SK-N-SH treated with all-trans-retinoic acid at 6 μM for 48 hours (cell line): ENCODE data around the gene MRFAP1L1.

Experiments used
- ATAC-seq: fragments of 200-7000 bp; cut with Tn5 transposase; 3 replicates; pipeline ENCODE4 v1.9.1; 2020; ENCODE audit warnings: mild to moderate bottlenecking, moderate library complexity
- ARNTL ChIP-seq: fragments of 450-650 bp; formaldehyde crosslinking; IDR thresholded peaks from 2 replicates; pipeline ENCODE4 v1.5.0; 2020; ENCODE audit warnings: low read depth, mild to moderate bottlenecking, moderate library complexity, borderline replicate concordance
- BACH2 ChIP-seq: fragments of 250-450 bp; sonication (Bioruptor Pico); IDR thresholded peaks from 2 replicates; pipeline ENCODE4 v1.9.0; 2021; ENCODE audit warnings: mild to moderate bottlenecking, borderline replicate concordance
- CSDC2 ChIP-seq: fragments of 250-450 bp; sonication (Bioruptor Pico); IDR thresholded peaks from 2 replicates; pipeline ENCODE4 v1.5.0; 2020; ENCODE audit warnings: mild to moderate bottlenecking, moderate library complexity
- CSRNP3 ChIP-seq: fragments of 250-450 bp; sonication (Bioruptor Pico); IDR thresholded peaks from 2 replicates; pipeline ENCODE4 v1.5.1; 2021; ENCODE audit warnings: mild to moderate bottlenecking, moderate library complexity
- ISL1 ChIP-seq: fragments of 250-450 bp; sonication (Bioruptor Pico); IDR thresholded peaks from 2 replicates; pipeline ENCODE4 v2.1.2; 2022; ENCODE audit warnings: mild to moderate bottlenecking, moderate library complexity
- OSR1 ChIP-seq: fragments of 250-450 bp; sonication (Bioruptor Pico); IDR thresholded peaks from 2 replicates; pipeline ENCODE4 v1.8.0; 2022; ENCODE audit warnings: moderate library complexity, mild to moderate bottlenecking, inconsistent platforms
- PATZ1 ChIP-seq: fragments of 250-450 bp; sonication (Bioruptor Pico); IDR thresholded peaks from 2 replicates; pipeline ENCODE4 v1.8.0; 2020; ENCODE audit warnings: mild to moderate bottlenecking, moderate library complexity, borderline replicate concordance
- POU6F1 ChIP-seq: fragments of 250-450 bp; sonication (Bioruptor Pico); IDR thresholded peaks from 2 replicates; pipeline ENCODE4 v1.8.0; 2021; ENCODE audit warnings: low read depth, mild to moderate bottlenecking, moderate library complexity, borderline replicate concordance
- PPARA ChIP-seq: fragments of 250-450 bp; sonication (Bioruptor Pico); IDR thresholded peaks from 2 replicates; pipeline ENCODE4 v1.5.0; 2020; ENCODE audit warnings: mild to moderate bottlenecking, borderline replicate concordance
- RARB ChIP-seq: fragments of 250-450 bp; sonication (Bioruptor Pico); IDR thresholded peaks from 2 replicates; pipeline ENCODE4 v1.8.0; 2021; ENCODE audit warnings: mild to moderate bottlenecking, moderate library complexity
- SNAI2 ChIP-seq: fragments of 250-450 bp; sonication (Bioruptor Pico); IDR thresholded peaks from 2 replicates; pipeline ENCODE4 v1.5.0; 2020; ENCODE audit warnings: mild to moderate bottlenecking, moderate library complexity
- TCF4 ChIP-seq: fragments of 250-450 bp; sonication (Bioruptor Pico); IDR thresholded peaks from 2 replicates; pipeline ENCODE4 v1.8.0; 2021; ENCODE audit warnings: mild to moderate bottlenecking, moderate library complexity, borderline replicate concordance
- TSHZ2 ChIP-seq: fragments of 250-450 bp; sonication (Bioruptor Pico); IDR thresholded peaks from 2 replicates; pipeline ENCODE4 v1.5.0; 2020; ENCODE audit warnings: mild to moderate bottlenecking, moderate library complexity
- ZC3H10 ChIP-seq: fragments of 250-450 bp; sonication (Bioruptor Pico); IDR thresholded peaks from 2 replicates; pipeline ENCODE4 v1.5.1; 2021; ENCODE audit warnings: mild to moderate bottlenecking, moderate library complexity
- ZFP3 ChIP-seq: fragments of 250-450 bp; sonication (Bioruptor Pico); IDR thresholded peaks from 2 replicates; pipeline ENCODE4 v1.5.0; 2020; ENCODE audit warnings: mild to moderate bottlenecking, moderate library complexity
- ZFP30 ChIP-seq: fragments of 450-650 bp; formaldehyde crosslinking; IDR thresholded peaks from 2 replicates; pipeline ENCODE4 v1.5.0; 2022; ENCODE audit warnings: mild to moderate bottlenecking, moderate library complexity
- ZNF565 ChIP-seq: fragments of 450-650 bp; formaldehyde crosslinking; conservative IDR thresholded peaks from 2 replicates; pipeline ENCODE4 v1.5.0; 2020; ENCODE audit warnings: low read depth, mild to moderate bottlenecking, moderate library complexity
- ZNF70 ChIP-seq: fragments of 450-650 bp; formaldehyde crosslinking; IDR thresholded peaks from 2 replicates; pipeline ENCODE4 v1.5.0; 2020; ENCODE audit warnings: mild to moderate bottlenecking, moderate library complexity
- ZNF8 ChIP-seq: fragments of 450-650 bp; formaldehyde crosslinking; IDR thresholded peaks from 2 replicates; pipeline ENCODE4 v1.5.0; 2020; ENCODE audit warnings: mild to moderate bottlenecking, moderate library complexity

MRFAP1L1 gene

GRCh38 chr4:6716018-6716911 is 6.6 kb upstream of the MRFAP1L1 start, which contains the start of gene BLOC1S4:
Gene BLOC1S4, plus strand, starts transcription at chr4:6716174. Its CDS starts 36 bp downstream, at chr4:6716210.
- peak; percentile 79 for ATAC-seq
- peak; percentile 92; the same call in 1 of the 2 replicates for TF ChIP-seq SNAI2 (CRISPR knock-in tag)
- 0 out of 2 replicates have a peak, but pooled peaks have one; percentile 15 for TF ChIP-seq ZFP30
- TF ChIP-seq ZFP3 (CRISPR knock-in tag) = peak; percentile 75; the same call in 1 of the 2 replicates
- TF ChIP-seq TSHZ2 (CRISPR knock-in tag) = peak; percentile 97
- TF ChIP-seq BACH2 (CRISPR knock-in tag) = peak; percentile 58; the same call in 1 of the 2 replicates
- 0 out of 2 replicates have a peak, but pooled peaks have one; percentile 70 for TF ChIP-seq CSDC2 (CRISPR knock-in tag)
- no peak for TF ChIP-seq PPARA
- no peak for TF ChIP-seq CSRNP3 (CRISPR knock-in tag)

GRCh38 chr4:6715704-6716017 is 6.0 kb upstream of the MRFAP1L1 start:
- no peak for TF ChIP-seq ZFP30
- no peak for TF ChIP-seq ISL1 (CRISPR knock-in tag)
- no peak for TF ChIP-seq TSHZ2 (CRISPR knock-in tag)
- no peak for TF ChIP-seq PPARA
- no peak for TF ChIP-seq POU6F1
- TF ChIP-seq CSDC2 (CRISPR knock-in tag) = no peak
- no peak for TF ChIP-seq BACH2 (CRISPR knock-in tag)
- no peak for TF ChIP-seq OSR1
- no peak for TF ChIP-seq RARB (CRISPR knock-in tag)
- TF ChIP-seq ZC3H10 = no peak
- TF ChIP-seq CSRNP3 (CRISPR knock-in tag) = no peak
- TF ChIP-seq ZNF8 (CRISPR knock-in tag) = no peak
- TF ChIP-seq ZFP3 (CRISPR knock-in tag) = no peak
- TF ChIP-seq TCF4 (CRISPR knock-in tag) = no peak
- TF ChIP-seq ZNF70 (CRISPR knock-in tag) = no peak
- TF ChIP-seq ARNTL (CRISPR knock-in tag) = no peak
- no peak; the same call in 2 of the 3 replicates for ATAC-seq

- TF ChIP-seq ZNF565 (CRISPR knock-in tag) (no peak), OSR1 (no peak), PATZ1 (CRISPR knock-in tag) (no peak), RARB (CRISPR knock-in tag) (no peak), CSRNP3 (CRISPR knock-in tag) (no peak), POU6F1 (no peak)
- no peak for ATAC-seq
These were observed 5.3 kb upstream of the MRFAP1L1 start for GRCh38 chr4:6714954-6715353.
